GM18907 (cell line): ENCODE measurements around the gene BACH2.
A peak's percentile ranks its signal among the peaks of the same experiment; 100 is the strongest.

Experiments used
- ATAC-seq: cut with Tn5 transposase; IDR thresholded peaks from one replicate; pipeline ENCODE4 v1.9.1; 2021; ENCODE audit warnings: mild to moderate bottlenecking, moderate library complexity; ENCODE audit not compliant: unreplicated experiment

Gene BACH2

DNA sequence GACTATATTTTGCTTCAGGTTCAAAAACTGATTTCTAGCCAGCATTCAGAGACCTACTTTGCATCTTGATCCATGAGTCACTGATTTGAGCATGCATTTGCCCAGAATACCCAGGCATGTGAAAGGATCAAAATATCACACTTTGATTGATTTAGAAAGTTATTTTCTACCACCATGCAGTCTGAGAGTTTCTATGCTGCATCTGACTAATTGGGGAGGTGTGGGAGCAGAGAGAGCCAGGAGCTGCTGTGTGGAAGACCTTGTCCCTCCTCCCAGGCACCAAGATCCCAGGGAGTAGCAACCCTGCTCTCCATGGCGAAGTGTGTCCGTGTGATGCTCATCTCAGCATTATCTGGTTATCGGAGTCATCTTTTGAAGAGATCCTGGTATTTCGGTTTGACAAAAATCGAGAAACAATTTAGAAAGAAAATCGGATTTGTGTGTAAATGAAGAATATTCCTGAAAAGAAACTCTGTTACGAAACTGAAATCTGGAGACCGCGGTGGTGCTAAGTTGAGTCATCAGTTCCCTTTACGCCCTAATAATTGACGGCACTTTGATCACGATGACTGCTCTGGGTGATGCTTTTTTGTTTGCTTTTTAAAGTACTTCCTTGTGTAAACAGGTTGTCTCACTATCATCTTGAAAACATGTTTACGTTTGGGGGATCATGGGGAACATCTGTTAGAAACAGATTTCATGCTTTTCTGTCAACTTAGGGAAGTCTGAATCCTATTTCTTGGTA lies 193.4 kb downstream of the BACH2 start:
- ATAC-seq = peak; percentile 79

GRCh38 chr6:90101403-90101802 lies 195.2 kb downstream of the BACH2 start:
- ATAC-seq = no peak

- ATAC-seq = no peak
Observed at GRCh38 chr6:90100059-90100665, 196.5 kb downstream of the BACH2 start.

- no peak for ATAC-seq
Observed at GRCh38 chr6:90098627-90099026, 198.0 kb downstream of the BACH2 start.

DNA sequence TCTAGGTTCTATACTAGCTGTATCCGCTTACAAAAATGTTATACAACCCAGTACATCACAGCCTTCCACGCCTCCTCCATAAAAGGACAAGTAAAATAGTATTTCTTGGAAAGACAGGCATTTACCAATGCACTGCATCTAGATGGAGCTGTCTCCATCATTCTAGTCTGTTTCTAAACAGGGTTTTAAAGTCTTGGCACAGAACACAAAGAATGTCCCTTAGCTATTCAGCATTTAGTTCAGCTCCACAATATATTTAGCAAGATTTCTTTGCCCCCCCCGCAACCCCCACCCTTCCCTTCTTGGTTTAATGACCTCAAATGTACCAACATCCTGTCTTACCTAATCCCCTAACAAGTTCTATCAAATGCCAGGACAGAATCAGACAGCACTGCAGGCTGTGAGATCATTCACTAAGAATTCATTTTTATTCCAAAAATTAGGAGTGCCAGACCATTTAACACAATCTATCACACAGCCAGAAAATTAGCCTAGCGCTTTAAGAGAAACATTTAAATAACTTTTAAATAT lies 198.6 kb downstream of the BACH2 start:
- ATAC-seq = no peak

GRCh38 chr6:90097356-90097755 lies 199.3 kb downstream of the BACH2 start:
- ATAC-seq = no peak

- no peak for ATAC-seq
Observed at GRCh38 chr6:90096818-90097217, 199.8 kb downstream of the BACH2 start.

- ATAC-seq = no peak
Observed at GRCh38 chr6:90095788-90096187, 200.9 kb downstream of the BACH2 start.

DNA sequence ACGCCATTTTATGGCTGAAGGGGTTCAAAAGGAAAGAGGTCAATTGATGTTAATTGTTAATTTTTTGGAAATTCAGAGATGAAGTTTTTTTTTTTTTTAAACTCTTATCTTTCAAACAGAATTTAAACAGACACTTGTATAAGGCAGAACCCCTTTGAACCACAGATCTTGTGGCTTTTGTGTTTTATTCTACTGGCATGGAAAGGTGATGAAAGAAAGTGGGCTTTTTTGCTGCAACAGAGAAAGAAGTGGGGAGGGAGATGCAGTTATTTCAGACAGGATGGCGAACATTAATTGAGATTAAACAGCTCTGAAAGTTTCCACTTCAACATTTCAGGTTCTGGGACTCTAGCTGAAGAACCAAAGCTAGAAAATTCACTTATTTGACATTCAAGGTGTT lies 201.5 kb downstream of the BACH2 start:
- no peak for ATAC-seq

GRCh38 chr6:90093558-90094073 lies 203.0 kb downstream of the BACH2 start:
- no peak for ATAC-seq

GRCh38 chr6:90090866-90091265 lies 205.8 kb downstream of the BACH2 start:
- ATAC-seq = no peak

GRCh38 chr6:90088009-90088408 lies 208.6 kb downstream of the BACH2 start:
- no peak for ATAC-seq

DNA sequence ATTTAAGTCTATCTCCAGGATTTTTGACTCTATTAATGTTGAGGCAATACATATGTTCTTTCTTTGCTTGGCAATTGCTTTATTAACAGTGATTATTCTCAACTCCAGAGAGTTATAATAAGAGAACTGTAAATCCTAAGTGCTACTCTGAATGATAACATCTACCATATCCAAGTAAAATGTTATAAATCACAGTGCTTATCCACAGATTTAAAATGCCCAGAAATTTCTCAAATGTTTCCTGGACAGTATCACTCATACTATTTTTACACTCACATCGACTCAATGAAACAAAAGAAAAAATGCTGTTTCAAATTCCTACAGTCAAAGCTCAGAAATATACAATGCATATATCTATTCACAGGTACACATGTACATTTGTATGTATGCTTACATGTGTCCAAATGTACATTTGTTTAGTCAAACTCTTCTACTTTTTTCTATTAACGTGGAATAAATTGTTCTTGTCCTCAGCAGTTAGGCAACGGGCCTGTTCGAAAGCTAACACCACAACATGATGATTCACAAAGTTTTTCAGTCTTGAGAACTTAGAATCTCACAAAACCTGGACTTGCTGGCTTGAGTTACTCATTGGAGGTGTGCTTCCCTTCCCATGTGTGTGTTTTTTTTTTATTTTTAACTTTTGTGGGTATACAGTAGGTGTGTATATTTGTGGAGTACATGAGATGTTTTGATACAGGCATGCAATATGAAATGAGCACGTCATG lies 209.4 kb downstream of the BACH2 start:
- ATAC-seq = no peak

- no peak for ATAC-seq
Observed at GRCh38 chr6:90086517-90086916, 210.1 kb downstream of the BACH2 start.

- ATAC-seq = peak; percentile 51
Observed at GRCh38 chr6:90083891-90084290, 212.8 kb downstream of the BACH2 start.

DNA sequence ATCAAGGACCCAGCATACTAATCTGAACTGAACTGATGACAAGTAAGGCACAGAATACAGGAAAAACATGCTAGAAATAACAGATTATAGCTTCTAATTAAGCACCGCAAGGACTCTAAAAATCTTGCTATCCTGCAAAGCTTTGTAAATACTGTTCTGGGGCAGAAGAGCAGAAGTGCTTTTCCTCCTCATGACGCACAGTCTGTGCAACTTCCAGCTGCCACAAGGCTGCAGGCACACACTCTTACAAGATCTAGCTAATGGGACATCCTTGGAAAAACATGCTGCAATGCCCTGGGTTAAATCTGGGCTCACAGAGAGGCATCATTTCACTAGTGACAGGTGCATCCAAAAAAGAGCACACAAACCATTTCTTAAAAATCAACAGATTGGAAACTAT lies 213.8 kb downstream of the BACH2 start:
- no peak for ATAC-seq

DNA sequence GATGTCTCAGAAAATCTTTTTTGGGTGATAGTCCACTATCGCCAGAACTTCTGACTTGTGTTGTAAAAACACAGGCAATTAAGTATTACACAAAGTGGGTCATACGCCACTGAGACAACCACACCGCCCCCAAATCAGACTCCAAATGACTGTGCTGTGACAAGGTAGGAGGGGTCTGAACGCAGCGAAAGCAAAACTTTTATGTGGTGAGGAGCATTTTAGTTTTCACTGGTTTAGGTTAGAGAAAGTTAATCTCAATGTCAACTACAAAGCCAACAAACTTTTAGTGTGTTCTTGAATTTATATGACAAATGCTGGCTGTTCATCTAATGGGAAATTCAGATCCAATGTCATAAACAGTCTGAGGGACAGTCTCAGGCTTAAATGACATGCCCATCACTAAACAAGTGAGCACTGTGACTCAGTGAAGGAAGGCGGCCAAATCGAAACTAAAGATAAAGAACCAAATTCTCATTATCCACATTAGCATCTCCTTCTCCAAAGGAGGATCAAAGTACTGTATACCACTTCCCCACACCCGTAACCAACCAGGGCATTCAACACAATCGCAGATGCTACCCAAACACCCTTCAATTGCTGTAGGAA lies 215.7 kb downstream of the BACH2 start:
- peak; percentile 93 for ATAC-seq

GRCh38 chr6:90079560-90080490 lies 216.8 kb downstream of the BACH2 start:
- no peak for ATAC-seq

- ATAC-seq = no peak
Observed at GRCh38 chr6:90078513-90079289, 217.9 kb downstream of the BACH2 start.
